ENCODE measurements around the gene SRGAP1.

Gene SRGAP1

GRCh38 chr12:63844391-63845341 lies at the start of gene SRGAP1:
Gene SRGAP1 (plus strand): TSS chr12:63844700. CDS start chr12:63844817, 117 bp downstream.
- DNase-seq (ENCODE audit: low read depth in 2 of 2) = peak in 1 of 2 experiments; percentile 36

GRCh38 chr12:63795032-63795687 lies 49.3 kb upstream of the SRGAP1 start:
- DNase-seq (ENCODE audit: low read depth in 2 of 2) = no peak

- no peak for DNase-seq (ENCODE audit: low read depth in 2 of 2)
Measured at GRCh38 chr12:63795944-63796343, 48.6 kb upstream of the SRGAP1 start.

GRCh38 chr12:63802012-63802608 lies 42.4 kb upstream of the SRGAP1 start:
- no peak for DNase-seq (ENCODE audit: low read depth in 2 of 2)

- DNase-seq (ENCODE audit: low read depth in 2 of 2) = no peak
Measured at GRCh38 chr12:63804746-63805145, 39.8 kb upstream of the SRGAP1 start.

- no peak for DNase-seq (ENCODE audit: low read depth in 2 of 2)
Measured at GRCh38 chr12:63805704-63806672, 38.5 kb upstream of the SRGAP1 start.

- no peak for DNase-seq (ENCODE audit: low read depth in 2 of 2)
Measured at GRCh38 chr12:63808631-63809030, 35.9 kb upstream of the SRGAP1 start.

- DNase-seq (ENCODE audit: low read depth in 2 of 2) = no peak
Measured at GRCh38 chr12:63809566-63809965, 34.9 kb upstream of the SRGAP1 start.

- no peak for DNase-seq (ENCODE audit: low read depth in 2 of 2)
Measured at GRCh38 chr12:63811334-63811733, 33.2 kb upstream of the SRGAP1 start.

GRCh38 chr12:63811755-63812154 lies 32.7 kb upstream of the SRGAP1 start:
- no peak for DNase-seq (ENCODE audit: low read depth in 2 of 2)

GRCh38 chr12:63814146-63814772 lies 30.2 kb upstream of the SRGAP1 start:
- DNase-seq (ENCODE audit: low read depth in 2 of 2) = no peak

- no peak for DNase-seq (ENCODE audit: low read depth in 2 of 2)
Measured at GRCh38 chr12:63815482-63815852, 29.0 kb upstream of the SRGAP1 start.

GRCh38 chr12:63816031-63816430 lies 28.5 kb upstream of the SRGAP1 start:
- no peak for DNase-seq (ENCODE audit: low read depth in 2 of 2)

- DNase-seq (ENCODE audit: low read depth in 2 of 2) = no peak
Measured at GRCh38 chr12:63820427-63820826, 24.1 kb upstream of the SRGAP1 start.

GRCh38 chr12:63821781-63822251 lies 22.7 kb upstream of the SRGAP1 start:
- no peak for DNase-seq (ENCODE audit: low read depth in 2 of 2)

- peak; percentile 70 for DNase-seq (ENCODE audit: low read depth in 2 of 2)
Measured at GRCh38 chr12:63822352-63822751, 22.1 kb upstream of the SRGAP1 start.

GRCh38 chr12:63823040-63823439 lies 21.5 kb upstream of the SRGAP1 start:
- DNase-seq (ENCODE audit: low read depth in 2 of 2) = no peak

- DNase-seq (ENCODE audit: low read depth in 2 of 2) = peak in 1 of 2 experiments; percentile 35
Measured at GRCh38 chr12:63826006-63826585, 18.4 kb upstream of the SRGAP1 start.

GRCh38 chr12:63828867-63829266 lies 15.6 kb upstream of the SRGAP1 start:
- no peak for DNase-seq (ENCODE audit: low read depth in 2 of 2)

- no peak for DNase-seq (ENCODE audit: low read depth in 2 of 2)
Measured at GRCh38 chr12:63836046-63836445, 8.5 kb upstream of the SRGAP1 start.
